K562 (cell line): ENCODE results near the gene DZIP1. TPM values are rescaled to one million over a fixed set of nuclear protein-coding genes. Genes with fewer than 3 reads are reported as not detected.

Experiments
- FOSL1 ChIP-seq: fragments of 200-800 bp; sonication (Bioruptor generic); conservative IDR thresholded peaks from 2 replicates; pipeline ENCODE4 v1.6.1; 2016; ENCODE audit warnings: missing genetic modification characterization, missing compliant biosample characterization
- NFIC ChIP-seq: fragments of 450-650 bp; IDR thresholded peaks from 2 replicates; pipeline ENCODE4 v1.6.1; 2017; ENCODE audit warnings: mild to moderate bottlenecking, inconsistent platforms
- NR2C2 ChIP-seq, 2 experiments: fragments of 200-800 bp in 1 of 2; sonication (Bioruptor generic) in 1 of 2; sonication (generic) in 1 of 2; formaldehyde crosslinking in 1 of 2; IDR thresholded peaks; 2 replicates each; pipeline versions ENCODE4 v1.6.1 to v1.8.0; 2016 to 2022; ENCODE audit warnings: mild to moderate bottlenecking in 1 of 2, missing compliant biosample characterization in 1 of 2, missing genetic modification characterization in 1 of 2, missing genetic modification reagents in 1 of 2
- ZNF75A ChIP-seq: fragments of 450-650 bp; formaldehyde crosslinking; IDR thresholded peaks from 2 replicates; pipeline ENCODE4 v1.4.0; 2020; ENCODE audit warnings: mild to moderate bottlenecking
- polyA plus RNA-seq, 8 experiments: library from polyadenylated mRNA; depleted of rRNA in 4 of 8; stranded (reverse) in 5 of 8; unstranded in 3 of 8; fragments of >200 nt; fragmentation: Nextera tagmentation in 2 of 8; fragmentation: Illumina TruSeq in 1 of 8; extraction: Ambion mirVana in 2 of 8; extraction: Trizol in 1 of 8; gene quantifications; 2 replicates each; pipeline versions ENCODE4 v1.2.1 to v1.2.3, GENCODE V29; 2011 to 2014; ENCODE audit warnings: inconsistent platforms in 1 of 8, missing spikeins in 1 of 8
- total RNA-seq, 7 experiments: library from RNA; depleted of rRNA in 6 of 7; stranded (reverse); fragments of >200 nt in 6 of 7; fragmentation: Illumina TruSeq in 2 of 7; extraction: Trizol in 2 of 7; gene quantifications; 2 replicates each; pipeline versions ENCODE4 v1.2.1 to v1.2.3, GENCODE V29; 2011 to 2021; ENCODE audit warnings: low replicate concordance in 1 of 7
- TF ChIP-seq, protein P1 (sequence below): fragments of 450-650 bp; IDR thresholded peaks from 2 replicates; pipeline ENCODE4 v1.6.1; 2016; ENCODE audit warnings: mild to moderate bottlenecking, moderate library complexity
- TF ChIP-seq, protein P2 (sequence below): fragments of 150-350 bp; conservative IDR thresholded peaks from 2 replicates; pipeline ENCODE4 v1.6.1; 2014; ENCODE audit warnings: low read length
- TF ChIP-seq, protein P3 (sequence below): fragments of 250-450 bp; sonication (Bioruptor Pico); IDR thresholded peaks from 2 replicates; pipeline ENCODE4 v1.5.0; 2021
- TF ChIP-seq, protein P4 (sequence below): fragments of 450-650 bp; IDR thresholded peaks from 2 replicates; pipeline ENCODE4 v1.6.1; 2016
- TF ChIP-seq, protein P5 (sequence below): fragments of 450-650 bp; formaldehyde crosslinking; IDR thresholded peaks from 2 replicates; pipeline ENCODE4 v1.4.0; 2020; ENCODE audit warnings: mild to moderate bottlenecking, moderate library complexity

DZIP1 gene
- total and polyA plus RNA-seq, 9 of the 15 experiments (the other 6 are each of a cell fraction or from before 2014, with no cell fraction given) = 0.07 TPM; not detected in 8

DNA sequence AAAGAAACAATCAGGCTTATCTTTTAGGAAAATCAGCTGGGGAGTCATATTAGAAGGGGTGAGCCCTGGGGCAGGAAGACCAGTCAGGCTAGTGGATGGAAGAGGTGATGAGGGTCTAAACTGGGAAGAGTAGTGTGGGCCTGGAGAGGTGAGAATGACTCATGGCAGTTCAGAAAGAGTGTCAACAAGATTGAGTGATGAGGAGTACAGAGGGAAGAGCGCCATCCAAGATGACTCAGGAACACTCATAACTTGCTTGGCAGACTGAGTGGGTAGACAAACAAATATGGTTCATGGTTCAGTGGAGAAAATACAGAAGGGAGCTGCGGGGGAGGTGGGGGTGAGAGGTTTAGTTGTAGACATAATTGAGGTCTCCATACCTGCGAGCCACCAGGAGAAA lies 109.3 kb downstream of the DZIP1 start (continued):
- TF ChIP-seq, protein P1, sequence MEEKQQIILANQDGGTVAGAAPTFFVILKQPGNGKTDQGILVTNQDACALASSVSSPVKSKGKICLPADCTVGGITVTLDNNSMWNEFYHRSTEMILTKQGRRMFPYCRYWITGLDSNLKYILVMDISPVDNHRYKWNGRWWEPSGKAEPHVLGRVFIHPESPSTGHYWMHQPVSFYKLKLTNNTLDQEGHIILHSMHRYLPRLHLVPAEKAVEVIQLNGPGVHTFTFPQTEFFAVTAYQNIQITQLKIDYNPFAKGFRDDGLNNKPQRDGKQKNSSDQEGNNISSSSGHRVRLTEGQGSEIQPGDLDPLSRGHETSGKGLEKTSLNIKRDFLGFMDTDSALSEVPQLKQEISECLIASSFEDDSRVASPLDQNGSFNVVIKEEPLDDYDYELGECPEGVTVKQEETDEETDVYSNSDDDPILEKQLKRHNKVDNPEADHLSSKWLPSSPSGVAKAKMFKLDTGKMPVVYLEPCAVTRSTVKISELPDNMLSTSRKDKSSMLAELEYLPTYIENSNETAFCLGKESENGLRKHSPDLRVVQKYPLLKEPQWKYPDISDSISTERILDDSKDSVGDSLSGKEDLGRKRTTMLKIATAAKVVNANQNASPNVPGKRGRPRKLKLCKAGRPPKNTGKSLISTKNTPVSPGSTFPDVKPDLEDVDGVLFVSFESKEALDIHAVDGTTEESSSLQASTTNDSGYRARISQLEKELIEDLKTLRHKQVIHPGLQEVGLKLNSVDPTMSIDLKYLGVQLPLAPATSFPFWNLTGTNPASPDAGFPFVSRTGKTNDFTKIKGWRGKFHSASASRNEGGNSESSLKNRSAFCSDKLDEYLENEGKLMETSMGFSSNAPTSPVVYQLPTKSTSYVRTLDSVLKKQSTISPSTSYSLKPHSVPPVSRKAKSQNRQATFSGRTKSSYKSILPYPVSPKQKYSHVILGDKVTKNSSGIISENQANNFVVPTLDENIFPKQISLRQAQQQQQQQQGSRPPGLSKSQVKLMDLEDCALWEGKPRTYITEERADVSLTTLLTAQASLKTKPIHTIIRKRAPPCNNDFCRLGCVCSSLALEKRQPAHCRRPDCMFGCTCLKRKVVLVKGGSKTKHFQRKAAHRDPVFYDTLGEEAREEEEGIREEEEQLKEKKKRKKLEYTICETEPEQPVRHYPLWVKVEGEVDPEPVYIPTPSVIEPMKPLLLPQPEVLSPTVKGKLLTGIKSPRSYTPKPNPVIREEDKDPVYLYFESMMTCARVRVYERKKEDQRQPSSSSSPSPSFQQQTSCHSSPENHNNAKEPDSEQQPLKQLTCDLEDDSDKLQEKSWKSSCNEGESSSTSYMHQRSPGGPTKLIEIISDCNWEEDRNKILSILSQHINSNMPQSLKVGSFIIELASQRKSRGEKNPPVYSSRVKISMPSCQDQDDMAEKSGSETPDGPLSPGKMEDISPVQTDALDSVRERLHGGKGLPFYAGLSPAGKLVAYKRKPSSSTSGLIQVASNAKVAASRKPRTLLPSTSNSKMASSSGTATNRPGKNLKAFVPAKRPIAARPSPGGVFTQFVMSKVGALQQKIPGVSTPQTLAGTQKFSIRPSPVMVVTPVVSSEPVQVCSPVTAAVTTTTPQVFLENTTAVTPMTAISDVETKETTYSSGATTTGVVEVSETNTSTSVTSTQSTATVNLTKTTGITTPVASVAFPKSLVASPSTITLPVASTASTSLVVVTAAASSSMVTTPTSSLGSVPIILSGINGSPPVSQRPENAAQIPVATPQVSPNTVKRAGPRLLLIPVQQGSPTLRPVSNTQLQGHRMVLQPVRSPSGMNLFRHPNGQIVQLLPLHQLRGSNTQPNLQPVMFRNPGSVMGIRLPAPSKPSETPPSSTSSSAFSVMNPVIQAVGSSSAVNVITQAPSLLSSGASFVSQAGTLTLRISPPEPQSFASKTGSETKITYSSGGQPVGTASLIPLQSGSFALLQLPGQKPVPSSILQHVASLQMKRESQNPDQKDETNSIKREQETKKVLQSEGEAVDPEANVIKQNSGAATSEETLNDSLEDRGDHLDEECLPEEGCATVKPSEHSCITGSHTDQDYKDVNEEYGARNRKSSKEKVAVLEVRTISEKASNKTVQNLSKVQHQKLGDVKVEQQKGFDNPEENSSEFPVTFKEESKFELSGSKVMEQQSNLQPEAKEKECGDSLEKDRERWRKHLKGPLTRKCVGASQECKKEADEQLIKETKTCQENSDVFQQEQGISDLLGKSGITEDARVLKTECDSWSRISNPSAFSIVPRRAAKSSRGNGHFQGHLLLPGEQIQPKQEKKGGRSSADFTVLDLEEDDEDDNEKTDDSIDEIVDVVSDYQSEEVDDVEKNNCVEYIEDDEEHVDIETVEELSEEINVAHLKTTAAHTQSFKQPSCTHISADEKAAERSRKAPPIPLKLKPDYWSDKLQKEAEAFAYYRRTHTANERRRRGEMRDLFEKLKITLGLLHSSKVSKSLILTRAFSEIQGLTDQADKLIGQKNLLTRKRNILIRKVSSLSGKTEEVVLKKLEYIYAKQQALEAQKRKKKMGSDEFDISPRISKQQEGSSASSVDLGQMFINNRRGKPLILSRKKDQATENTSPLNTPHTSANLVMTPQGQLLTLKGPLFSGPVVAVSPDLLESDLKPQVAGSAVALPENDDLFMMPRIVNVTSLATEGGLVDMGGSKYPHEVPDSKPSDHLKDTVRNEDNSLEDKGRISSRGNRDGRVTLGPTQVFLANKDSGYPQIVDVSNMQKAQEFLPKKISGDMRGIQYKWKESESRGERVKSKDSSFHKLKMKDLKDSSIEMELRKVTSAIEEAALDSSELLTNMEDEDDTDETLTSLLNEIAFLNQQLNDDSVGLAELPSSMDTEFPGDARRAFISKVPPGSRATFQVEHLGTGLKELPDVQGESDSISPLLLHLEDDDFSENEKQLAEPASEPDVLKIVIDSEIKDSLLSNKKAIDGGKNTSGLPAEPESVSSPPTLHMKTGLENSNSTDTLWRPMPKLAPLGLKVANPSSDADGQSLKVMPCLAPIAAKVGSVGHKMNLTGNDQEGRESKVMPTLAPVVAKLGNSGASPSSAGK = no peak
- TF ChIP-seq NR2C2 (CRISPR knock-in tag; IDR thresholded peaks at IDR 0.05) = no peak
- peak; percentile 36; the same call in 1 of the 2 replicates for TF ChIP-seq NR2C2 (tag; IDR thresholded peaks at IDR 0.05)
- TF ChIP-seq, protein P2, sequence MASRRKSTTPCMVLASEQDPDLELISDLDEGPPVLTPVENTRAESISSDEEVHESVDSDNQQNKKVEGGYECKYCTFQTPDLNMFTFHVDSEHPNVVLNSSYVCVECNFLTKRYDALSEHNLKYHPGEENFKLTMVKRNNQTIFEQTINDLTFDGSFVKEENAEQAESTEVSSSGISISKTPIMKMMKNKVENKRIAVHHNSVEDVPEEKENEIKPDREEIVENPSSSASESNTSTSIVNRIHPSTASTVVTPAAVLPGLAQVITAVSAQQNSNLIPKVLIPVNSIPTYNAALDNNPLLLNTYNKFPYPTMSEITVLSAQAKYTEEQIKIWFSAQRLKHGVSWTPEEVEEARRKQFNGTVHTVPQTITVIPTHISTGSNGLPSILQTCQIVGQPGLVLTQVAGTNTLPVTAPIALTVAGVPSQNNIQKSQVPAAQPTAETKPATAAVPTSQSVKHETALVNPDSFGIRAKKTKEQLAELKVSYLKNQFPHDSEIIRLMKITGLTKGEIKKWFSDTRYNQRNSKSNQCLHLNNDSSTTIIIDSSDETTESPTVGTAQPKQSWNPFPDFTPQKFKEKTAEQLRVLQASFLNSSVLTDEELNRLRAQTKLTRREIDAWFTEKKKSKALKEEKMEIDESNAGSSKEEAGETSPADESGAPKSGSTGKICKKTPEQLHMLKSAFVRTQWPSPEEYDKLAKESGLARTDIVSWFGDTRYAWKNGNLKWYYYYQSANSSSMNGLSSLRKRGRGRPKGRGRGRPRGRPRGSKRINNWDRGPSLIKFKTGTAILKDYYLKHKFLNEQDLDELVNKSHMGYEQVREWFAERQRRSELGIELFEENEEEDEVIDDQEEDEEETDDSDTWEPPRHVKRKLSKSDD = no peak
- no peak for TF ChIP-seq ZNF75A (CRISPR knock-in tag)
- TF ChIP-seq NFIC = peak; percentile 63
- TF ChIP-seq, protein P3, sequence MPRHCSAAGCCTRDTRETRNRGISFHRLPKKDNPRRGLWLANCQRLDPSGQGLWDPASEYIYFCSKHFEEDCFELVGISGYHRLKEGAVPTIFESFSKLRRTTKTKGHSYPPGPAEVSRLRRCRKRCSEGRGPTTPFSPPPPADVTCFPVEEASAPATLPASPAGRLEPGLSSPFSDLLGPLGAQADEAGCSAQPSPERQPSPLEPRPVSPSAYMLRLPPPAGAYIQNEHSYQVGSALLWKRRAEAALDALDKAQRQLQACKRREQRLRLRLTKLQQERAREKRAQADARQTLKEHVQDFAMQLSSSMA = no peak
- TF ChIP-seq, protein P4, sequence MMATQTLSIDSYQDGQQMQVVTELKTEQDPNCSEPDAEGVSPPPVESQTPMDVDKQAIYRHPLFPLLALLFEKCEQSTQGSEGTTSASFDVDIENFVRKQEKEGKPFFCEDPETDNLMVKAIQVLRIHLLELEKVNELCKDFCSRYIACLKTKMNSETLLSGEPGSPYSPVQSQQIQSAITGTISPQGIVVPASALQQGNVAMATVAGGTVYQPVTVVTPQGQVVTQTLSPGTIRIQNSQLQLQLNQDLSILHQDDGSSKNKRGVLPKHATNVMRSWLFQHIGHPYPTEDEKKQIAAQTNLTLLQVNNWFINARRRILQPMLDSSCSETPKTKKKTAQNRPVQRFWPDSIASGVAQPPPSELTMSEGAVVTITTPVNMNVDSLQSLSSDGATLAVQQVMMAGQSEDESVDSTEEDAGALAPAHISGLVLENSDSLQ = peak; percentile 74
- peak; percentile 85 for TF ChIP-seq FOSL1 (tag)
- TF ChIP-seq, protein P5, sequence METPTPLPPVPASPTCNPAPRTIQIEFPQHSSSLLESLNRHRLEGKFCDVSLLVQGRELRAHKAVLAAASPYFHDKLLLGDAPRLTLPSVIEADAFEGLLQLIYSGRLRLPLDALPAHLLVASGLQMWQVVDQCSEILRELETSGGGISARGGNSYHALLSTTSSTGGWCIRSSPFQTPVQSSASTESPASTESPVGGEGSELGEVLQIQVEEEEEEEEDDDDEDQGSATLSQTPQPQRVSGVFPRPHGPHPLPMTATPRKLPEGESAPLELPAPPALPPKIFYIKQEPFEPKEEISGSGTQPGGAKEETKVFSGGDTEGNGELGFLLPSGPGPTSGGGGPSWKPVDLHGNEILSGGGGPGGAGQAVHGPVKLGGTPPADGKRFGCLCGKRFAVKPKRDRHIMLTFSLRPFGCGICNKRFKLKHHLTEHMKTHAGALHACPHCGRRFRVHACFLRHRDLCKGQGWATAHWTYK = no peak
- TF ChIP-seq, all 486 proteins: peak for 26
